DND-41 (cell line): ENCODE measurements around the gene LCOR.

Experiments used
- CTCF ChIP-seq: IDR thresholded peaks from 2 replicates; pipeline ENCODE4 v1.5.1; 2012; ENCODE audit warnings: borderline replicate concordance, low read length, moderate library complexity, mild to moderate bottlenecking; ENCODE audit not compliant: poor library complexity, severe bottlenecking; ENCODE audit errors: extremely low read depth
- EZH2 ChIP-seq: IDR thresholded peaks from 3 replicates; pipeline ENCODE4 v1.6.1; 2012; ENCODE audit warnings: borderline replicate concordance, low read depth, mild to moderate bottlenecking, moderate library complexity, low read length, inconsistent platforms; ENCODE audit not compliant: severe bottlenecking

DNA sequence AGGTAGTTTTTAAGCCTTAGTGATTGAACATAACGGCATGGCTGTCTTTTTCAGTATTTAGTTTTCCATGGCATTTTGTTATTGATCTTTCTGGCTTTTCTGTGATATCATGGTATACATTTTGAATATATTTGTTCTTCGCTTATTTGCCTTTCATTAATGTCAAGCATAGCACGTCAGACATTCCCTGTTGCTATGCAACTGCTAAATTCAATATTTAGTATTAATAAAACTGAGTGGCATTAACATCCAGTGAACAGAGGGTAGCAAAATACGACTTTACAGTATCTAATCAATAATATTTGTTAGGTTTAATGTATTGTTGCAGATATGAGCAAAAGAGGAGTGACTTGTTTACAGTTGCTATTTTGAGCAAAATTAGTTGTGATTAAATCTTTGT, 72.5 kb downstream of the LCOR start:
- TF ChIP-seq CTCF (no peak), EZH2 (no peak)
